GM19467 (cell line): ENCODE results near the gene ESAM.

Experiments
- ATAC-seq: cut with Tn5 transposase; IDR thresholded peaks from one replicate; pipeline ENCODE4 v1.9.1; 2021; ENCODE audit warnings: mild to moderate bottlenecking, moderate library complexity; ENCODE audit not compliant: unreplicated experiment

The ESAM gene

GRCh38 chr11:124753624-124754023 lies 8.5 kb downstream of the ESAM start:
- no peak for ATAC-seq

- no peak for ATAC-seq
Measured at GRCh38 chr11:124753205-124753604, 8.9 kb downstream of the ESAM start.

- no peak for ATAC-seq
Measured at GRCh38 chr11:124752471-124753102, 9.5 kb downstream of the ESAM start.

GRCh38 chr11:124751741-124752470 lies 10.2 kb downstream of the ESAM start, which contains the start of gene VSIG2:
TSS of gene VSIG2 (minus strand) at chr11:124752255. CDS start at chr11:124752137, 118 bp downstream.
- no peak for ATAC-seq

GRCh38 chr11:124751391-124751740 lies 10.7 kb downstream of the ESAM start:
- ATAC-seq = no peak

GRCh38 chr11:124749912-124750311 lies 12.2 kb downstream of the ESAM start:
- no peak for ATAC-seq

- ATAC-seq = no peak
Measured at GRCh38 chr11:124748481-124749343, 13.4 kb downstream of the ESAM start.

- no peak for ATAC-seq
Measured at GRCh38 chr11:124748100-124748418, 14.0 kb downstream of the ESAM start.

- ATAC-seq = no peak
Measured at GRCh38 chr11:124747406-124748099, 14.5 kb downstream of the ESAM start.

GRCh38 chr11:124746621-124747243 lies 15.4 kb downstream of the ESAM start:
- ATAC-seq = peak; percentile 92

- peak; percentile 10 for ATAC-seq
Measured at GRCh38 chr11:124745835-124746620, 16.1 kb downstream of the ESAM start.

- no peak for ATAC-seq
Measured at GRCh38 chr11:124745270-124745834, 16.7 kb downstream of the ESAM start.

- no peak for ATAC-seq
Measured at GRCh38 chr11:124743050-124743449, 19.0 kb downstream of the ESAM start.

GRCh38 chr11:124742555-124742954 lies 19.5 kb downstream of the ESAM start:
- no peak for ATAC-seq

GRCh38 chr11:124740277-124740882 lies 21.7 kb downstream of the ESAM start:
- peak; percentile 44 for ATAC-seq

GRCh38 chr11:124739479-124740276 lies 22.4 kb downstream of the ESAM start, which contains the start of gene NRGN:
TSS of gene NRGN (plus strand) at chr11:124739942. CDS start at chr11:124740085, 143 bp downstream.
- peak; percentile 98 for ATAC-seq

GRCh38 chr11:124738713-124739478 lies 23.2 kb downstream of the ESAM start:
- no peak for ATAC-seq
